HCT116 (cell line): ENCODE measurements around the gene DMBX1. TPM values are rescaled to one million over a fixed set of nuclear protein-coding genes. Genes with fewer than 3 reads are reported as not detected.

Source experiments
- ATAC-seq: fragments of 200-7000 bp; cut with Tn5 transposase; 2 replicates; pipeline ENCODE4 v1.9.1; 2020; ENCODE audit warnings: mild to moderate bottlenecking, moderate library complexity
- BruUV-seq: library from RNA; stranded (reverse); fragments of 400-500 nt; replicated peaks from 2 replicates; lab custom pipeline; 2021; lab: Mats Ljungman, UMichigan
- CTCF ChIA-PET: fragments of 300-600 bp; sonication (Branson Sonifier 250); formaldehyde crosslinking; loops from one replicate; lab custom pipeline; 2021; ENCODE audit warnings: antibody characterized with exemption; lab: Charles Lee
- POLR2A ChIA-PET: fragments of 300-600, 350-600 bp; sonication (Branson Sonifier 250); formaldehyde crosslinking; loops from one replicate; lab custom pipeline; 2021; ENCODE audit warnings: antibody characterized with exemption; lab: Charles Lee
- RAD21 ChIA-PET, 2 experiments: fragments of 300-600 bp; sonication (Branson Sonifier 250); formaldehyde crosslinking; loops; one replicate each; lab custom pipeline; 2023; ENCODE audit warnings: low total read pairs in 2 of 2; ENCODE audit not compliant: uncharacterized antibody in 2 of 2, unreplicated experiment in 2 of 2, low non-redundant PET in 1 of 2; lab: Charles Lee
- DNase-seq: peaks from one replicate; pipeline ENCODE4 v3.0.0-alpha.2; 2010; ENCODE audit warnings: low read depth, low spot score
- H2AFZ ChIP-seq: fragments of 200-600 bp; shearing (Covaris generic), sonication (generic); 2 replicates; pipeline ENCODE4 v1.6.1; 2017; ENCODE audit warnings: low read depth, mixed run types, mixed read lengths, antibody characterized with exemption, low read length; ENCODE audit not compliant: poor library complexity, severe bottlenecking
- H3K27ac ChIP-seq: 2 replicates; pipeline ENCODE4 v1.5.1; 2012; ENCODE audit warnings: low read depth, low read length
- H3K27me3 ChIP-seq: fragments of 200-600 bp; sonication (generic); 2 replicates; pipeline ENCODE4 v1.6.1; 2016; ENCODE audit warnings: mixed run types, low read length, mixed read lengths; ENCODE audit not compliant: insufficient read depth
- H3K36me3 ChIP-seq, 2 experiments: fragments of 200-500 bp in 1 of 2; fragments of 200-600 bp in 1 of 2; sonication (Bioruptor generic) in 1 of 2; sonication (generic) in 1 of 2; 2 replicates each; pipeline versions ENCODE4 v1.5.1 to v1.6.1; 2014 to 2016; ENCODE audit warnings: low read length in 2 of 2, inconsistent platforms in 1 of 2, mixed read lengths in 1 of 2, mixed run types in 1 of 2; ENCODE audit not compliant: insufficient read depth in 2 of 2, control insufficient read depth in 1 of 2
- H3K4me1 ChIP-seq, 2 experiments: fragments of 200-600 bp in 1 of 2; sonication (generic) in 1 of 2; 2 replicates each; pipeline versions ENCODE4 v1.5.1 to v1.6.1; 2012 to 2017; ENCODE audit warnings: low read length in 2 of 2, inconsistent platforms in 1 of 2, mild to moderate bottlenecking in 1 of 2, mixed read lengths in 1 of 2, mixed run types in 1 of 2, moderate library complexity in 1 of 2; ENCODE audit not compliant: insufficient read depth in 2 of 2, control insufficient read depth in 1 of 2
- H3K4me2 ChIP-seq: fragments of 200-600 bp; sonication (generic); 2 replicates; pipeline ENCODE4 v1.6.1; 2017; ENCODE audit warnings: mixed run types, low read length, mixed read lengths
- H3K4me3 ChIP-seq, 2 experiments: fragments of 200-600 bp in 1 of 2; sonication (generic) in 1 of 2; replicated peaks in 1 of 2; 2 replicates each; pipeline ENCODE4 v1.5.1; 2011 to 2016; ENCODE audit warnings: low read length in 2 of 2, control low read depth in 1 of 2, low read depth in 1 of 2, mild to moderate bottlenecking in 1 of 2, mixed read lengths in 1 of 2, mixed run types in 1 of 2
- H3K79me2 ChIP-seq: fragments of 200-600 bp; sonication (generic); 2 replicates; pipeline ENCODE4 v1.6.1; 2017; ENCODE audit warnings: mild to moderate bottlenecking, mixed run types, low read length, moderate library complexity, mixed read lengths; ENCODE audit not compliant: insufficient read depth
- H3K9ac ChIP-seq: fragments of 200-600 bp; sonication (generic); 2 replicates; pipeline ENCODE4 v1.6.1; 2016; ENCODE audit warnings: low read length, mixed read lengths
- H3K9me2 ChIP-seq: fragments of 200-600 bp; sonication (generic), shearing (Covaris generic); 2 replicates; pipeline ENCODE4 v1.6.1; 2017; ENCODE audit warnings: mixed run types, mild to moderate bottlenecking, moderate library complexity; ENCODE audit not compliant: insufficient read depth
- H3K9me3 ChIP-seq, 2 experiments: fragments of 200-500 bp in 1 of 2; fragments of 200-600 bp in 1 of 2; sonication (Bioruptor generic) in 1 of 2; sonication (generic) in 1 of 2; 2 replicates each; pipeline ENCODE4 v1.6.1; 2014 to 2017; ENCODE audit warnings: low read length in 2 of 2, mixed read lengths in 2 of 2, inconsistent platforms in 1 of 2, low read depth in 1 of 2, mild to moderate bottlenecking in 1 of 2, mixed run types in 1 of 2, moderate library complexity in 1 of 2; ENCODE audit not compliant: control insufficient read depth in 1 of 2, insufficient read depth in 1 of 2
- H4K20me1 ChIP-seq: fragments of 200-600 bp; sonication (generic), shearing (Covaris generic); 2 replicates; pipeline ENCODE4 v1.6.1; 2017; ENCODE audit warnings: mixed run types, mild to moderate bottlenecking, moderate library complexity; ENCODE audit not compliant: insufficient read depth
- ATF3 ChIP-seq: IDR thresholded peaks from 2 replicates; pipeline ENCODE4 v1.6.1; 2012
- CBX3 ChIP-seq: IDR thresholded peaks from 2 replicates; pipeline ENCODE4 v1.6.1; 2012; ENCODE audit warnings: low read depth
- CEBPB ChIP-seq: IDR thresholded peaks from 2 replicates; pipeline ENCODE4 v1.6.1; 2012; ENCODE audit warnings: low read depth
- EGR1 ChIP-seq: IDR thresholded peaks from 2 replicates; pipeline ENCODE4 v1.6.1; 2012; ENCODE audit warnings: low read depth
- ELF1 ChIP-seq: IDR thresholded peaks from 2 replicates; pipeline ENCODE4 v1.6.1; 2012; ENCODE audit warnings: low read depth, borderline replicate concordance
- EZH2 ChIP-seq: fragments of 200-600 bp; sonication (generic); IDR thresholded peaks from 2 replicates; pipeline ENCODE4 v1.6.1; 2017; ENCODE audit warnings: antibody characterized with exemption, mixed run types
- EZH2phosphoT487 ChIP-seq: fragments of 200-600 bp; IDR thresholded peaks from 2 replicates; pipeline ENCODE4 v1.6.1; 2018; ENCODE audit warnings: antibody characterized with exemption, borderline replicate concordance
- FOSL1 ChIP-seq: IDR thresholded peaks from 2 replicates; pipeline ENCODE4 v1.6.1; 2012; ENCODE audit warnings: low read depth
- JUND ChIP-seq: IDR thresholded peaks from 2 replicates; pipeline ENCODE4 v1.6.1; 2012
- MAX ChIP-seq: IDR thresholded peaks from 2 replicates; pipeline ENCODE4 v1.6.1; 2012
- POLR2AphosphoS5 ChIP-seq: IDR thresholded peaks from 2 replicates; pipeline ENCODE4 v1.6.1; 2011; ENCODE audit warnings: mild to moderate bottlenecking, low read depth, low read length, moderate library complexity
- REST ChIP-seq: IDR thresholded peaks from 2 replicates; pipeline ENCODE4 v1.6.1; 2012; ENCODE audit warnings: low read depth
- SIN3A ChIP-seq: IDR thresholded peaks from 2 replicates; pipeline ENCODE4 v1.6.1; 2012; ENCODE audit warnings: low read depth
- SP1 ChIP-seq: IDR thresholded peaks from 2 replicates; pipeline ENCODE4 v1.6.1; 2012; ENCODE audit warnings: low read depth
- SRF ChIP-seq: IDR thresholded peaks from 2 replicates; pipeline ENCODE4 v1.6.1; 2012; ENCODE audit warnings: low read depth
- YY1 ChIP-seq: IDR thresholded peaks from 2 replicates; pipeline ENCODE4 v1.6.1; 2011; ENCODE audit warnings: low read length, low read depth, moderate library complexity, mild to moderate bottlenecking; ENCODE audit not compliant: insufficient replicate concordance; ENCODE audit errors: extremely low read depth
- ZBTB33 ChIP-seq: IDR thresholded peaks from 2 replicates; pipeline ENCODE4 v1.6.1; 2011; ENCODE audit warnings: mild to moderate bottlenecking, low read length, moderate library complexity; ENCODE audit not compliant: insufficient replicate concordance; ENCODE audit errors: extremely low read depth
- ZFX ChIP-seq: fragments of 450-650 bp; IDR thresholded peaks from 2 replicates; pipeline ENCODE4 v1.6.1; 2017
- intact Hi-C: fragments of 100-400 bp; cut with micrococcal nuclease; formaldehyde crosslinking; loops from 2 replicates; pipeline ENCODE4 v1.10.0; 2022
- total RNA-seq: library from RNA; stranded (reverse); gene quantifications from one replicate; pipeline ENCODE4 v1.2.1, GENCODE V29; 2021; ENCODE audit not compliant: unreplicated experiment

The DMBX1 gene
- total RNA-seq, 1 experiment from 2014 or later = 4.3 TPM

- no peaks in the 10 kb centered on the region for H3K9me2 ChIP-seq
- intact Hi-C loops = no loop called here
- H4K20me1 ChIP-seq = no peaks in the 10 kb centered on the region
- RAD21 ChIA-PET = no interaction called here
- no peaks in the 10 kb centered on the region for H3K27me3 ChIP-seq
- no TSS peak for BruUV-seq
- no peak overlapping the region for H3K9ac ChIP-seq
- ATAC-seq = no peak
- H3K79me2 ChIP-seq = no peaks in the 10 kb centered on the region
- no peak for DNase-seq
- no peaks in the 10 kb centered on the region for H3K9me3 ChIP-seq
- CTCF ChIA-PET = interaction anchor here (0.9 to 1.4 kb wide), 3 partner anchors 33 to 46 kb away, joined by 3 to 4 read pairs (median 3); no protein-coding TSS in a partner anchor
- H3K27ac ChIP-seq = no peak overlapping the region
- TF ChIP-seq SRF (no peak), ELF1 (no peak), YY1 (no peak), POLR2AphosphoS5 (no peak), ZFX (no peak), REST (no peak), EZH2 (no peak), MAX (no peak), JUND (no peak), ATF3 (no peak), EZH2phosphoT487 (no peak), CBX3 (no peak), CEBPB (no peak), EGR1 (no peak), SP1 (no peak), ZBTB33 (no peak), SIN3A (no peak), FOSL1 (no peak)
- POLR2A ChIA-PET = no interaction called here
- no peak overlapping the region for H3K4me3 ChIP-seq
- H3K4me2 ChIP-seq = no peak overlapping the region
- H3K4me1 ChIP-seq = peaks cover 0 to 4% of the 10 kb centered on the region in 2 experiments; a peak in 2 of 4 replicates
- H3K36me3 ChIP-seq = no peaks in the 10 kb centered on the region
- H2AFZ ChIP-seq = no peak overlapping the region
Measured at GRCh38 chr1:46479744-46480350, 9.8 kb upstream of the DMBX1 start.
